ENCODE measurements around the gene EIPR1. TPM values are rescaled to one million over a fixed set of nuclear protein-coding genes. Genes with fewer than 3 reads are reported as not detected.

Gene EIPR1
- polyA plus RNA-seq, 2 of the 4 experiments (the other 2 are of a cell fraction): 55.0 to 65.0 TPM

DNA sequence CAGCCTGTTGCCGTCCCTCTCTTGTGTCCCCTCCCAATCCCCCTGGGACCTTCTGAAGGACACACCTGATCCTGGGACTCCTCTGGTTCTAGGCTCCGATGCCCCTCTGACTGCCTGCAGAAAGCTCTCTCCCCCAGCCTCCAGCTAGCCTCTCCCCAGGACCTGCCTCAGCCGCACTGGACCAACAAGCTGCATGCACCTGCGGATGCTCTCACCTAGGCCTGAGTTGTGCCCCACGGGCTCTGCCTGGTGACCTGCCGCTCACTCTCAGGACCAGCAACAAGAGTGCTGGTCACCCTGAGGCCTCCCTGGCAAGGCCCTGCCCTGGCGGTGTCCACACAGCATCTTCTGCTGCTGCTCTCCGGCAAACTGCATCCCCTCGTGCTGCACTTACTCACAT, 63.0 kb downstream of the EIPR1 start:
- 90% methylated on average over 7 of the region's 9 CpGs for WGBS (ENCODE audit: missing lambda C conversion rate)

GRCh38 chr2:3313781-3314375, 63.7 kb downstream of the EIPR1 start:
- ChIA-PET POLR2A (no interaction called here), CTCF (no interaction called here)
- Histone ChIP-seq H3K4me3 (no peak overlapping the region), H3K9me3 (no peaks in the 10 kb centered on the region), H3K27ac (no peak overlapping the region), H3K4me2 (no peak overlapping the region), H3K4me1 (no peaks in the 10 kb centered on the region)
- no peak for FAIRE-seq
- no peak for DNase-seq (ENCODE audit: low read depth in 1 of 2, low spot score in 1 of 2)
- WGBS (ENCODE audit: missing lambda C conversion rate): 91% methylated on average over 27 of the region's 27 CpGs
- TF ChIP-seq EP300 (IDR thresholded peaks at IDR 0.05) (no peak), TFCP2L1 (CRISPR knock-in tag; IDR thresholded peaks at IDR 0.05) (no peak), CBX2 (IDR thresholded peaks at IDR 0.05; ENCODE audit: borderline replicate concordance, low read depth) (no peak), ELK1 (IDR thresholded peaks at IDR 0.05; ENCODE audit: low read depth, low read length) (no peak), BHLHE40 (IDR thresholded peaks at IDR 0.05; ENCODE audit: low read depth, low read length) (no peak), CTCF (IDR thresholded peaks at IDR 0.05) (no peak), HOXA7 (CRISPR knock-in tag; IDR thresholded peaks at IDR 0.05) (no peak), HOXB5 (CRISPR knock-in tag; IDR thresholded peaks at IDR 0.05) (no peak), FOXS1 (CRISPR knock-in tag; IDR thresholded peaks at IDR 0.05) (no peak), JUNB (IDR thresholded peaks at IDR 0.05) (no peak), EHF (CRISPR knock-in tag; IDR thresholded peaks at IDR 0.05) (no peak), SMC3 (IDR thresholded peaks at IDR 0.05) (no peak), KDM5A (IDR thresholded peaks at IDR 0.05) (no peak), FOSB (CRISPR knock-in tag; IDR thresholded peaks at IDR 0.05) (no peak), MAX (IDR thresholded peaks at IDR 0.05) (no peak), BCL3 (IDR thresholded peaks at IDR 0.05) (no peak)
- TF ChIP-seq, protein P1, sequence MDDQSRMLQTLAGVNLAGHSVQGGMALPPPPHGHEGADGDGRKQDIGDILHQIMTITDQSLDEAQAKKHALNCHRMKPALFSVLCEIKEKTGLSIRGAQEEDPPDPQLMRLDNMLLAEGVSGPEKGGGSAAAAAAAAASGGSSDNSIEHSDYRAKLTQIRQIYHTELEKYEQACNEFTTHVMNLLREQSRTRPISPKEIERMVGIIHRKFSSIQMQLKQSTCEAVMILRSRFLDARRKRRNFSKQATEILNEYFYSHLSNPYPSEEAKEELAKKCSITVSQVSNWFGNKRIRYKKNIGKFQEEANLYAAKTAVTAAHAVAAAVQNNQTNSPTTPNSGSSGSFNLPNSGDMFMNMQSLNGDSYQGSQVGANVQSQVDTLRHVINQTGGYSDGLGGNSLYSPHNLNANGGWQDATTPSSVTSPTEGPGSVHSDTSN (IDR thresholded peaks at IDR 0.05): no peak
- TF ChIP-seq, protein P2, sequence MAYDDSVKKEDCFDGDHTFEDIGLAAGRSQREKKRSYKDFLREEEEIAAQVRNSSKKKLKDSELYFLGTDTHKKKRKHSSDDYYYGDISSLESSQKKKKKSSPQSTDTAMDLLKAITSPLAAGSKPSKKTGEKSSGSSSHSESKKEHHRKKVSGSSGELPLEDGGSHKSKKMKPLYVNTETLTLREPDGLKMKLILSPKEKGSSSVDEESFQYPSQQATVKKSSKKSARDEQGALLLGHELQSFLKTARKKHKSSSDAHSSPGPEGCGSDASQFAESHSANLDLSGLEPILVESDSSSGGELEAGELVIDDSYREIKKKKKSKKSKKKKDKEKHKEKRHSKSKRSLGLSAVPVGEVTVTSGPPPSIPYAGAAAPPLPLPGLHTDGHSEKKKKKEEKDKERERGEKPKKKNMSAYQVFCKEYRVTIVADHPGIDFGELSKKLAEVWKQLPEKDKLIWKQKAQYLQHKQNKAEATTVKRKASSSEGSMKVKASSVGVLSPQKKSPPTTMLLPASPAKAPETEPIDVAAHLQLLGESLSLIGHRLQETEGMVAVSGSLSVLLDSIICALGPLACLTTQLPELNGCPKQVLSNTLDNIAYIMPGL (CRISPR knock-in tag; IDR thresholded peaks at IDR 0.05; ENCODE audit: borderline replicate concordance): no peak
- peak in 1 of 2 experiments; percentile 28; a peak in 3 of 6 replicates for ATAC-seq

More for the DNA sequence above, 63.0 kb downstream of the EIPR1 start:
- no peaks in the 10 kb centered on the region for H3K9me3 ChIP-seq
- H3K27ac ChIP-seq: no peak overlapping the region
- no peaks in the 10 kb centered on the region for H3K4me1 ChIP-seq
- no peak for FAIRE-seq
- ATAC-seq: peak in 1 of 2 experiments; percentile 25; a peak in 3 of 6 replicates
- ChIA-PET CTCF (no interaction called here), POLR2A (no interaction called here)
- no peak overlapping the region for H3K4me2 ChIP-seq
- DNase-seq (ENCODE audit: low read depth in 1 of 2, low spot score in 1 of 2): no peak
- no peak overlapping the region for H3K4me3 ChIP-seq
- TF ChIP-seq ZNF302 (CRISPR knock-in tag; IDR thresholded peaks at IDR 0.05) (no peak), MAZ (IDR thresholded peaks at IDR 0.05; ENCODE audit: borderline replicate concordance, low read depth, low read length) (no peak), MYC (IDR thresholded peaks at IDR 0.05; ENCODE audit: borderline replicate concordance, low read length) (no peak), POLR2AphosphoS2 (conservative IDR thresholded peaks at IDR 0.05; ENCODE audit: low read length) (no peak), JUN (IDR thresholded peaks at IDR 0.05) (no peak), ZFP36 (IDR thresholded peaks at IDR 0.05; ENCODE audit: borderline replicate concordance, partially characterized antibody) (no peak), EP300 (IDR thresholded peaks at IDR 0.05) (no peak), CHD4 (IDR thresholded peaks at IDR 0.05; ENCODE audit: borderline replicate concordance) (no peak), FOSL2 (IDR thresholded peaks at IDR 0.05) (no peak), FOSL2 (CRISPR knock-in tag; IDR thresholded peaks at IDR 0.05) (no peak), EHMT2 (IDR thresholded peaks at IDR 0.05; ENCODE audit: low read depth) (no peak), FOXS1 (CRISPR knock-in tag; IDR thresholded peaks at IDR 0.05) (no peak)
